SU-DHL-6 (cell line): ENCODE measurements around the gene NFIA.

Experiments used
- H2AFZ ChIP-seq: fragments of 200-600 bp; sonication (generic); 2 replicates; pipeline ENCODE4 v1.6.1; 2014; ENCODE audit warnings: low read depth, mild to moderate bottlenecking, moderate library complexity, mixed read lengths, antibody characterized with exemption, low read length; ENCODE audit not compliant: severe bottlenecking
- H3F3A ChIP-seq: fragments of 200-600 bp; shearing (Covaris generic); 2 replicates; pipeline ENCODE4 v1.6.0; 2016; ENCODE audit warnings: antibody characterized with exemption, mild to moderate bottlenecking; ENCODE audit not compliant: insufficient read depth
- H3K27ac ChIP-seq: fragments of 200-600 bp; sonication (generic); 2 replicates; pipeline ENCODE4 v1.5.1; 2016; ENCODE audit warnings: low read depth, mild to moderate bottlenecking, low read length, moderate library complexity, mixed read lengths
- H3K27me3 ChIP-seq: fragments of 200-600 bp; sonication (generic), shearing (Covaris generic); 2 replicates; pipeline ENCODE4 v1.6.0; 2014; ENCODE audit warnings: mild to moderate bottlenecking, low read length
- H3K36me3 ChIP-seq: fragments of 200-600 bp; sonication (generic); 2 replicates; pipeline ENCODE4 v1.6.1; 2014; ENCODE audit warnings: mild to moderate bottlenecking, low read length, mixed read lengths
- H3K4me2 ChIP-seq: fragments of 300-600, 200-600 bp; shearing (Covaris generic), sonication (generic); 2 replicates; pipeline ENCODE4 v1.6.0; 2014; ENCODE audit warnings: low read length, low read depth, mild to moderate bottlenecking; ENCODE audit not compliant: poor library complexity, severe bottlenecking
- H3K4me3 ChIP-seq: fragments of 200-600 bp; sonication (generic); 2 replicates; pipeline ENCODE4 v1.5.1; 2014; ENCODE audit warnings: antibody characterized with exemption, low read length, mild to moderate bottlenecking, mixed read lengths; ENCODE audit not compliant: insufficient read depth, poor library complexity, severe bottlenecking
- H3K79me2 ChIP-seq: fragments of 200-600 bp; sonication (generic); 2 replicates; pipeline ENCODE4 v1.6.1; 2014; ENCODE audit warnings: mild to moderate bottlenecking, low read length, moderate library complexity; ENCODE audit not compliant: insufficient read depth
- H3K9ac ChIP-seq: fragments of 200-600 bp; sonication (generic); 2 replicates; pipeline ENCODE4 v1.7.0; 2014; ENCODE audit warnings: mild to moderate bottlenecking, low read length
- H3K9me2 ChIP-seq: fragments of 200-600 bp; sonication (generic); replicated peaks from 2 replicates; pipeline ENCODE4 v1.6.1; 2014; ENCODE audit warnings: low read length; ENCODE audit not compliant: insufficient read depth
- H3K9me3 ChIP-seq: fragments of 200-600 bp; sonication (generic); 2 replicates; pipeline ENCODE4 v1.6.1; 2014; ENCODE audit warnings: low read length, mixed read lengths; ENCODE audit not compliant: insufficient read depth
- H4K20me1 ChIP-seq: fragments of 200-600 bp; sonication (generic); 2 replicates; pipeline ENCODE4 v1.6.1; 2014; ENCODE audit warnings: low read depth, mild to moderate bottlenecking, antibody characterized with exemption, low read length, moderate library complexity, mixed read lengths
- CTCF ChIP-seq: fragments of 200-600 bp; sonication (generic); IDR thresholded peaks from one replicate; pipeline ENCODE4 v1.5.1; 2017; ENCODE audit warnings: antibody characterized with exemption, mild to moderate bottlenecking, low read length, moderate library complexity; ENCODE audit not compliant: insufficient read depth, poor library complexity, severe bottlenecking
- EZH2phosphoT487 ChIP-seq: fragments of 200-600 bp; sonication (generic), shearing (Covaris generic); conservative IDR thresholded peaks from 2 replicates; pipeline ENCODE4 v1.6.1; 2018; ENCODE audit warnings: mild to moderate bottlenecking, antibody characterized with exemption, low read length, moderate library complexity, mixed read lengths

NFIA gene

GRCh38 chr1:61491497-61491896 is 409.1 kb downstream of the NFIA start:
- Histone ChIP-seq H3K9me2 (no peaks in the 10 kb centered on the region), H3K4me2 (no peak overlapping the region), H3F3A (no peaks in the 10 kb centered on the region), H4K20me1 (no peaks in the 10 kb centered on the region), H3K27ac (no peak overlapping the region), H3K79me2 (no peaks in the 10 kb centered on the region), H3K36me3 (no peaks in the 10 kb centered on the region), H3K4me3 (no peak overlapping the region), H2AFZ (no peak overlapping the region), H3K9me3 (no peaks in the 10 kb centered on the region), H3K9ac (no peak overlapping the region), H3K27me3 (no peaks in the 10 kb centered on the region)
- TF ChIP-seq EZH2phosphoT487 (no peak), CTCF (no peak)

- H3K9me2 ChIP-seq = no peaks in the 10 kb centered on the region
- TF ChIP-seq EZH2phosphoT487 (no peak), CTCF (no peak)
- H3K27ac ChIP-seq = no peak overlapping the region
- H3K79me2 ChIP-seq = no peaks in the 10 kb centered on the region
- H3K9ac ChIP-seq = no peak overlapping the region
- no peak overlapping the region for H3K4me2 ChIP-seq
- H3K36me3 ChIP-seq = no peaks in the 10 kb centered on the region
- no peak overlapping the region for H2AFZ ChIP-seq
- H3F3A ChIP-seq = no peaks in the 10 kb centered on the region
- H4K20me1 ChIP-seq = no peaks in the 10 kb centered on the region
- no peak overlapping the region for H3K4me3 ChIP-seq
- H3K9me3 ChIP-seq = no peaks in the 10 kb centered on the region
- H3K27me3 ChIP-seq = no peaks in the 10 kb centered on the region
Measured at GRCh38 chr1:61494000-61494399, 411.6 kb downstream of the NFIA start.

- Histone ChIP-seq H3K4me2 (no peak overlapping the region), H3K36me3 (no peaks in the 10 kb centered on the region), H3K27ac (no peak overlapping the region), H3F3A (no peaks in the 10 kb centered on the region), H3K9me2 (no peaks in the 10 kb centered on the region), H4K20me1 (no peaks in the 10 kb centered on the region), H3K4me3 (no peak overlapping the region), H3K79me2 (no peaks in the 10 kb centered on the region), H2AFZ (no peak overlapping the region), H3K27me3 (no peaks in the 10 kb centered on the region), H3K9me3 (no peaks in the 10 kb centered on the region), H3K9ac (no peak overlapping the region)
- TF ChIP-seq CTCF (no peak), EZH2phosphoT487 (no peak)
Measured at GRCh38 chr1:61496501-61496900, 414.1 kb downstream of the NFIA start.

GRCh38 chr1:61497013-61497412 is 414.7 kb downstream of the NFIA start:
- TF ChIP-seq EZH2phosphoT487 = no peak
- H3K9me2 ChIP-seq = no peaks in the 10 kb centered on the region
- H3K4me2 ChIP-seq = no peak overlapping the region
- no peaks in the 10 kb centered on the region for H3K36me3 ChIP-seq
- no peak overlapping the region for H3K4me3 ChIP-seq
- H3K79me2 ChIP-seq = no peaks in the 10 kb centered on the region
- no peaks in the 10 kb centered on the region for H3F3A ChIP-seq
- H4K20me1 ChIP-seq = no peaks in the 10 kb centered on the region
- no peak overlapping the region for H2AFZ ChIP-seq
- H3K27ac ChIP-seq = no peak overlapping the region
- H3K9me3 ChIP-seq = no peaks in the 10 kb centered on the region
- no peaks in the 10 kb centered on the region for H3K27me3 ChIP-seq
- no peak overlapping the region for H3K9ac ChIP-seq
